ENCODE results near the gene APOC3. TPM values are rescaled to one million over a fixed set of nuclear protein-coding genes. Genes with fewer than 3 reads are reported as not detected.

The APOC3 gene
- total and polyA plus RNA-seq, 2 donors (not counting 1 experiment from before 2014, with no cell fraction given), result not detected

DNA sequence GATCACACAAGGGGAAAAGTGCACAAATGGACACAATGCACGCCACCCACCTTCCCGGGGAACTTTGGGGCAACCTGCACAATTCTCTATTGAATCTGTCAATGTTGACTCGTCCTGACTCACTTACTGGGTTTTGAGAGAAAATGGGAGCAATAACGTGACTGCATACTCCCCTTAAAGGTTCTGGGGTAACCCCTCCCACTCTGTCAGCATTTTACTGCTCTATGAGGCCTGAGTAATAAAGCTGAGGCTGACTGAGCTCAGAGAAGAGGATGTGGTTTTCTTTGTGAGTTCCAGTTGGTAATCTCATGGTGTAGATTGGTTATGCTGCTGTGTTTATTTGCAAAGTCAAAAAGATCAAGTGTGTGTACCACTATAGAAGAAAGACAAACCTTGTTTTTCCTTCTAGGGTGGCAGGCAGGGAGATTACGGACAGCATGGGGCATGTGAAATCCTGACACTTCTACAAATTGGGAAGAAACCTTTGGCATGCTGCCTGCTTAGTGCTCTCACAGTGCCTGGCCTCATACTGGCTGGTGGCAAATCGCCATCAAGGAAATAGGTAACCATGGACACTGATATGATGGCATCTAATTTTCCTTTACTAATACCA lies 23.9 kb downstream of the APOC3 start:
- H3K27me3 ChIP-seq (ENCODE audit: control insufficient read depth, insufficient read depth, low read length), result no peaks in the 10 kb centered on the region
- H3K4me2 ChIP-seq (ENCODE audit: extremely low read depth, insufficient read depth, low read length), result peak overlapping the region; percentile 6
- H3K79me2 ChIP-seq (ENCODE audit: control insufficient read depth, insufficient read depth, low read length), result no peaks in the 10 kb centered on the region
- H3K4me1 ChIP-seq (ENCODE audit: control insufficient read depth, extremely low read depth, insufficient read depth, low read length), result peaks cover 22% of the 10 kb centered on the region
- H3K36me3 ChIP-seq (ENCODE audit: control insufficient read depth, insufficient read depth, low read length), result peaks cover 5% of the 10 kb centered on the region
- H2AFZ ChIP-seq (ENCODE audit: low read length), result no peak overlapping the region
- no peak overlapping the region for H3K9ac ChIP-seq (ENCODE audit: insufficient read depth, low read length)
- H3K27ac ChIP-seq (ENCODE audit: insufficient read depth, low read length), result peak overlapping the region; percentile 65
- no peak overlapping the region for H3K4me3 ChIP-seq (replicated peaks in 1 of 4; ENCODE audit: control extremely low read depth in 1 of 4, insufficient read depth in 1 of 4, low read depth in 3 of 4, low read length in 4 of 4)
- H4K20me1 ChIP-seq (ENCODE audit: control insufficient read depth, extremely low read depth, insufficient read depth, low read length), result no peaks in the 10 kb centered on the region
- TF ChIP-seq CTCF (conservative IDR thresholded peaks at IDR 0.05 in 1 of 2, IDR thresholded peaks at IDR 0.05 in 1 of 2; ENCODE audit: low read depth in 1 of 2, low read length in 2 of 2) (no peak), EZH2 (IDR thresholded peaks at IDR 0.05; ENCODE audit: low read length, missing control alignments) (no peak)
- H3K9me3 ChIP-seq (ENCODE audit: control insufficient read depth, insufficient read depth, low read depth, low read length), result no peaks in the 10 kb centered on the region
- DNase-seq (ENCODE audit: low read depth in 2 of 2), result peak; percentile 90 to 97

GRCh38 chr11:116855413-116855812 lies 25.7 kb downstream of the APOC3 start:
- no peaks in the 10 kb centered on the region for H3K9me3 ChIP-seq (ENCODE audit: control insufficient read depth, insufficient read depth, low read depth, low read length)
- no peak overlapping the region for H3K4me3 ChIP-seq (replicated peaks in 1 of 4; ENCODE audit: control extremely low read depth in 1 of 4, insufficient read depth in 1 of 4, low read depth in 3 of 4, low read length in 4 of 4)
- no peak for DNase-seq (ENCODE audit: low read depth in 2 of 2)
- no peaks in the 10 kb centered on the region for H3K27me3 ChIP-seq (ENCODE audit: control insufficient read depth, insufficient read depth, low read length)
- no peak overlapping the region for H2AFZ ChIP-seq (ENCODE audit: low read length)
- no peaks in the 10 kb centered on the region for H4K20me1 ChIP-seq (ENCODE audit: control insufficient read depth, extremely low read depth, insufficient read depth, low read length)
- no peaks in the 10 kb centered on the region for H3K79me2 ChIP-seq (ENCODE audit: control insufficient read depth, insufficient read depth, low read length)
- no peak overlapping the region for H3K9ac ChIP-seq (ENCODE audit: insufficient read depth, low read length)
- TF ChIP-seq EZH2 (IDR thresholded peaks at IDR 0.05; ENCODE audit: low read length, missing control alignments), result no peak
- no peak for TF ChIP-seq CTCF (conservative IDR thresholded peaks at IDR 0.05 in 1 of 2, IDR thresholded peaks at IDR 0.05 in 1 of 2; ENCODE audit: low read depth in 1 of 2, low read length in 2 of 2)
- H3K27ac ChIP-seq (ENCODE audit: insufficient read depth, low read length), result no peak overlapping the region
- H3K4me1 ChIP-seq (ENCODE audit: control insufficient read depth, extremely low read depth, insufficient read depth, low read length), result peaks cover 22% of the 10 kb centered on the region
- H3K36me3 ChIP-seq (ENCODE audit: control insufficient read depth, insufficient read depth, low read length), result peaks cover 11% of the 10 kb centered on the region
- H3K4me2 ChIP-seq (ENCODE audit: extremely low read depth, insufficient read depth, low read length), result no peak overlapping the region

DNA sequence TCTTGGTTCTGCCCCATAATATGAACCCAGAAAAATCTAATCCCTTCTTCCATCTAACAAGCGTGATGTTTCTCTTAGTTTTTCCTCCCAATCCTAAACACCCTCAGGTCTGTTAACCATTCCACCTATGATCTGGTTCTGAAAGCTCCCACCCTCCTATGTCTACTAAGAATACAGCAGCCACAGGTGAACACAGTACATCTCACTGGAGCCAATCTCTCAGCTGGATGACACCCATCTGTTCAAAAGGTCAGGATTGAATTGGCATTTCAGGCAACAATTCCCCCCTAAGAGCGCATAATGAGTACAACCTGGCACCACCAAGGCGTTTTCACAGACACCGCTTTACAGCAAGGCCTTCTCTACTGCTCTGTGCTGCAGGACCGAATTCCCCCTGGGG lies 26.7 kb downstream of the APOC3 start:
- H3K36me3 ChIP-seq (ENCODE audit: control insufficient read depth, insufficient read depth, low read length), result peaks cover 15% of the 10 kb centered on the region
- H4K20me1 ChIP-seq (ENCODE audit: control insufficient read depth, extremely low read depth, insufficient read depth, low read length), result no peaks in the 10 kb centered on the region
- no peak overlapping the region for H2AFZ ChIP-seq (ENCODE audit: low read length)
- H3K9ac ChIP-seq (ENCODE audit: insufficient read depth, low read length), result no peak overlapping the region
- H3K27ac ChIP-seq (ENCODE audit: insufficient read depth, low read length), result no peak overlapping the region
- no peaks in the 10 kb centered on the region for H3K79me2 ChIP-seq (ENCODE audit: control insufficient read depth, insufficient read depth, low read length)
- no peak overlapping the region for H3K4me2 ChIP-seq (ENCODE audit: extremely low read depth, insufficient read depth, low read length)
- DNase-seq (ENCODE audit: low read depth in 2 of 2), result no peak
- H3K4me3 ChIP-seq (replicated peaks in 1 of 4; ENCODE audit: control extremely low read depth in 1 of 4, insufficient read depth in 1 of 4, low read depth in 3 of 4, low read length in 4 of 4), result no peak overlapping the region
- peaks cover 22% of the 10 kb centered on the region for H3K4me1 ChIP-seq (ENCODE audit: control insufficient read depth, extremely low read depth, insufficient read depth, low read length)
- no peaks in the 10 kb centered on the region for H3K27me3 ChIP-seq (ENCODE audit: control insufficient read depth, insufficient read depth, low read length)
- H3K9me3 ChIP-seq (ENCODE audit: control insufficient read depth, insufficient read depth, low read depth, low read length), result no peaks in the 10 kb centered on the region
- TF ChIP-seq EZH2 (IDR thresholded peaks at IDR 0.05; ENCODE audit: low read length, missing control alignments) (no peak), CTCF (conservative IDR thresholded peaks at IDR 0.05 in 1 of 2, IDR thresholded peaks at IDR 0.05 in 1 of 2; ENCODE audit: low read depth in 1 of 2, low read length in 2 of 2) (no peak)

Data from fibroblast of lung (primary cell).